HepG2 (cell line): ENCODE measurements around the gene ADAM8. TPM values are rescaled to one million over a fixed set of nuclear protein-coding genes. Genes with fewer than 3 reads are reported as not detected.

Experiments
- FOXA3 ChIP-seq: IDR thresholded peaks from 2 replicates; pipeline ENCODE4 v1.6.1; 2016; ENCODE audit warnings: missing genetic modification reagents, missing compliant biosample characterization
- HDAC1 ChIP-seq: sonication (generic); formaldehyde crosslinking; IDR thresholded peaks from 2 replicates; pipeline ENCODE4 v1.5.1; 2020; ENCODE audit warnings: mild to moderate bottlenecking, missing genetic modification reagents
- ZNF788 ChIP-seq: sonication (generic); formaldehyde crosslinking; IDR thresholded peaks from 2 replicates; pipeline ENCODE4 v1.5.0; 2020; ENCODE audit warnings: mild to moderate bottlenecking, missing genetic modification reagents, borderline replicate concordance
- polyA plus RNA-seq, 8 experiments: library from polyadenylated mRNA; depleted of rRNA in 3 of 8; stranded (reverse) in 7 of 8; unstranded in 1 of 8; fragments of >200 nt; fragmentation: Illumina TruSeq in 4 of 8; extraction: Trizol in 4 of 8; gene quantifications; 2 replicates each; pipeline versions ENCODE4 v1.2.1 to v1.2.3, GENCODE V29; 2011 to 2016; ENCODE audit warnings: low read depth in 4 of 8, missing spikeins in 1 of 8, mixed read lengths in 1 of 8; ENCODE audit not compliant: insufficient read depth in 1 of 8
- total RNA-seq, 5 experiments: library from RNA; depleted of rRNA; stranded (reverse); fragments of >200 nt; fragmentation: Illumina TruSeq; extraction: Trizol; gene quantifications; 2 replicates each; pipeline ENCODE4 v1.2.3, GENCODE V29; 2016; ENCODE audit warnings: low read depth in 1 of 5
- TF ChIP-seq, protein P1 (sequence below): sonication (generic); formaldehyde crosslinking; IDR thresholded peaks from 2 replicates; pipeline ENCODE4 v1.5.0; 2020; ENCODE audit warnings: mild to moderate bottlenecking, missing genetic modification reagents, borderline replicate concordance
- TF ChIP-seq, protein P2 (sequence below): sonication (generic); formaldehyde crosslinking; IDR thresholded peaks from 2 replicates; pipeline ENCODE4 v1.4.0; 2020; ENCODE audit warnings: missing genetic modification reagents
- TF ChIP-seq, protein P3 (sequence below): sonication (generic); IDR thresholded peaks from 2 replicates; pipeline ENCODE4 v1.6.1; 2016; ENCODE audit warnings: low read depth, borderline replicate concordance

ADAM8 gene
- total and polyA plus RNA-seq, 2 of the 13 experiments (the other 11 are each of a cell fraction or from before 2014, with no cell fraction given): 0.24 to 0.93 TPM

DNA sequence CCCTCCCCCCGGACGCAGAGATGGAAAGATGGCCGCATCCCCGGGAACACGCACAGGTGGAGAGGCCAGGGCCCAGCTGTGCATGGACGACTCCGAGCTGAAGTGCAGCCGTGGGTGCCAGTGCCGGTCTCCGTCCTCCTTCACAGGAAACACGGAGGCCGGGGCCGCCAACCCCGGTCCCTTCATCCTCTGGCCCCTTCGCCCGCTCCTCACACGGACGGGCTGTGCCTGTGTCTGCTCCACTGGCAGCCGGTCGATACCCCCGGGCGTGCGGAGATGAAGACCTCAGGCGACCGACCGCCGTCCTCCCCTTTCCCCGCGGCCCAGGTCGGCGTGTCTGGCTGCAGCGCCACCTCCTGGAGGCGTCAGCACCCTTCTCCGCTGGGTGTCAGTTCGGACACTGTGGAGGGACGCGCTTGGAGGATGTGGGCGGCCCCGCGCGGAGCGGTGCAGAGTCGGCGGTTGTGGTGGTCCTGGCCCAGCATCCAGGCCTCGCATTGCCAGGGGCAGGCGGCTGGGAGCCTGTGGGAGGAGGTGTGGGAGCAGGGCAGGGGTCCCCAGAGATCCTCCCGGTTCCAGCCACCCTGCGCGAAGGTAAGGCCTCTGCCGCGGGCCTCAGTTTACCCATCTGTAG, 41.9 kb upstream of the ADAM8 start (continued):
- TF ChIP-seq, protein P1, sequence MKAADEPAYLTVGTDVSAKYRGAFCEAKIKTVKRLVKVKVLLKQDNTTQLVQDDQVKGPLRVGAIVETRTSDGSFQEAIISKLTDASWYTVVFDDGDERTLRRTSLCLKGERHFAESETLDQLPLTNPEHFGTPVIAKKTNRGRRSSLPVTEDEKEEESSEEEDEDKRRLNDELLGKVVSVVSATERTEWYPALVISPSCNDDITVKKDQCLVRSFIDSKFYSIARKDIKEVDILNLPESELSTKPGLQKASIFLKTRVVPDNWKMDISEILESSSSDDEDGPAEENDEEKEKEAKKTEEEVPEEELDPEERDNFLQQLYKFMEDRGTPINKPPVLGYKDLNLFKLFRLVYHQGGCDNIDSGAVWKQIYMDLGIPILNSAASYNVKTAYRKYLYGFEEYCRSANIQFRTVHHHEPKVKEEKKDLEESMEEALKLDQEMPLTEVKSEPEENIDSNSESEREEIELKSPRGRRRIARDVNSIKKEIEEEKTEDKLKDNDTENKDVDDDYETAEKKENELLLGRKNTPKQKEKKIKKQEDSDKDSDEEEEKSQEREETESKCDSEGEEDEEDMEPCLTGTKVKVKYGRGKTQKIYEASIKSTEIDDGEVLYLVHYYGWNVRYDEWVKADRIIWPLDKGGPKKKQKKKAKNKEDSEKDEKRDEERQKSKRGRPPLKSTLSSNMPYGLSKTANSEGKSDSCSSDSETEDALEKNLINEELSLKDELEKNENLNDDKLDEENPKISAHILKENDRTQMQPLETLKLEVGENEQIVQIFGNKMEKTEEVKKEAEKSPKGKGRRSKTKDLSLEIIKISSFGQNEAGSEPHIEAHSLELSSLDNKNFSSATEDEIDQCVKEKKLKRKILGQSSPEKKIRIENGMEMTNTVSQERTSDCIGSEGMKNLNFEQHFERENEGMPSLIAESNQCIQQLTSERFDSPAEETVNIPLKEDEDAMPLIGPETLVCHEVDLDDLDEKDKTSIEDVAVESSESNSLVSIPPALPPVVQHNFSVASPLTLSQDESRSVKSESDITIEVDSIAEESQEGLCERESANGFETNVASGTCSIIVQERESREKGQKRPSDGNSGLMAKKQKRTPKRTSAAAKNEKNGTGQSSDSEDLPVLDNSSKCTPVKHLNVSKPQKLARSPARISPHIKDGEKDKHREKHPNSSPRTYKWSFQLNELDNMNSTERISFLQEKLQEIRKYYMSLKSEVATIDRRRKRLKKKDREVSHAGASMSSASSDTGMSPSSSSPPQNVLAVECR (CRISPR knock-in tag): peak; percentile 59; the same call in 1 of the 2 replicates
- TF ChIP-seq FOXA3 (CRISPR knock-in tag) (peak; percentile 25; the same call in 1 of the 2 replicates), HDAC1 (peak; percentile 61; the same call in 1 of the 2 replicates), ZNF788 (peak; percentile 56; the same call in 1 of the 2 replicates)
- TF ChIP-seq, protein P2, sequence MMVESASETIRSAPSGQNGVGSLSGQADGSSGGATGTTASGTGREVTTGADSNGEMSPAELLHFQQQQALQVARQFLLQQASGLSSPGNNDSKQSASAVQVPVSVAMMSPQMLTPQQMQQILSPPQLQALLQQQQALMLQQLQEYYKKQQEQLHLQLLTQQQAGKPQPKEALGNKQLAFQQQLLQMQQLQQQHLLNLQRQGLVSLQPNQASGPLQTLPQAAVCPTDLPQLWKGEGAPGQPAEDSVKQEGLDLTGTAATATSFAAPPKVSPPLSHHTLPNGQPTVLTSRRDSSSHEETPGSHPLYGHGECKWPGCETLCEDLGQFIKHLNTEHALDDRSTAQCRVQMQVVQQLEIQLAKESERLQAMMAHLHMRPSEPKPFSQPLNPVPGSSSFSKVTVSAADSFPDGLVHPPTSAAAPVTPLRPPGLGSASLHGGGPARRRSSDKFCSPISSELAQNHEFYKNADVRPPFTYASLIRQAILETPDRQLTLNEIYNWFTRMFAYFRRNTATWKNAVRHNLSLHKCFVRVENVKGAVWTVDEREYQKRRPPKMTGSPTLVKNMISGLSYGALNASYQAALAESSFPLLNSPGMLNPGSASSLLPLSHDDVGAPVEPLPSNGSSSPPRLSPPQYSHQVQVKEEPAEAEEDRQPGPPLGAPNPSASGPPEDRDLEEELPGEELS (CRISPR knock-in tag): 0 out of 2 replicates have a peak, but pooled peaks have one; percentile 8
- TF ChIP-seq, protein P3, sequence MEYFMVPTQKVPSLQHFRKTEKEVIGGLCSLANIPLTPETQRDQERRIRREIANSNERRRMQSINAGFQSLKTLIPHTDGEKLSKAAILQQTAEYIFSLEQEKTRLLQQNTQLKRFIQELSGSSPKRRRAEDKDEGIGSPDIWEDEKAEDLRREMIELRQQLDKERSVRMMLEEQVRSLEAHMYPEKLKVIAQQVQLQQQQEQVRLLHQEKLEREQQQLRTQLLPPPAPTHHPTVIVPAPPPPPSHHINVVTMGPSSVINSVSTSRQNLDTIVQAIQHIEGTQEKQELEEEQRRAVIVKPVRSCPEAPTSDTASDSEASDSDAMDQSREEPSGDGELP: peak; percentile 31; the same call in 1 of the 2 replicates
